ENCODE results near the gene ANKRD13C. TPM values are rescaled to one million over a fixed set of nuclear protein-coding genes. Genes with fewer than 3 reads are reported as not detected.

The ANKRD13C gene
- total and polyA plus RNA-seq, 2 donors (not counting 1 experiment from before 2014, with no cell fraction given), result 19.4 to 30.2 TPM

DNA sequence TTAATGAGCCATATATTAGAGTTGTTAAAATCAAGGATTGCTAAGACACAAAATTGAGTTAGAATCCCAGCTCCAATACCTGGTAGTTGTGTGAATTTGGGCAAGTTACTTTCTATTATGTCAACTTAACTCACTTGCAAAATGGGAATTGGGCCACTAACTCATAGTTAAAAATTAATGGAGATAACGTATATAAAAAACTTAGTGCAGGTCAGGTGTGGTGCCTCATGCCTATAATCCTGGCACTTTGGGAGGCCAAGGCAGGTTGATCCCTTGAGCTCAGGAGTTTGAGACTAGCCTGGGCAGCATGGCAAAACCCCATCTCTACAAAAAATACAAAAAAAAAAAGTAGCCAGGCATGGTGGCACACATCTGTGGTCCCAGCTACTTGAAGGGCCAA, 75.8 kb downstream of the ANKRD13C start:
- TF ChIP-seq EZH2 (IDR thresholded peaks at IDR 0.05; ENCODE audit: low read length, missing control alignments), result no peak
- TF ChIP-seq, protein P1, sequence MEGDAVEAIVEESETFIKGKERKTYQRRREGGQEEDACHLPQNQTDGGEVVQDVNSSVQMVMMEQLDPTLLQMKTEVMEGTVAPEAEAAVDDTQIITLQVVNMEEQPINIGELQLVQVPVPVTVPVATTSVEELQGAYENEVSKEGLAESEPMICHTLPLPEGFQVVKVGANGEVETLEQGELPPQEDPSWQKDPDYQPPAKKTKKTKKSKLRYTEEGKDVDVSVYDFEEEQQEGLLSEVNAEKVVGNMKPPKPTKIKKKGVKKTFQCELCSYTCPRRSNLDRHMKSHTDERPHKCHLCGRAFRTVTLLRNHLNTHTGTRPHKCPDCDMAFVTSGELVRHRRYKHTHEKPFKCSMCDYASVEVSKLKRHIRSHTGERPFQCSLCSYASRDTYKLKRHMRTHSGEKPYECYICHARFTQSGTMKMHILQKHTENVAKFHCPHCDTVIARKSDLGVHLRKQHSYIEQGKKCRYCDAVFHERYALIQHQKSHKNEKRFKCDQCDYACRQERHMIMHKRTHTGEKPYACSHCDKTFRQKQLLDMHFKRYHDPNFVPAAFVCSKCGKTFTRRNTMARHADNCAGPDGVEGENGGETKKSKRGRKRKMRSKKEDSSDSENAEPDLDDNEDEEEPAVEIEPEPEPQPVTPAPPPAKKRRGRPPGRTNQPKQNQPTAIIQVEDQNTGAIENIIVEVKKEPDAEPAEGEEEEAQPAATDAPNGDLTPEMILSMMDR (conservative IDR thresholded peaks at IDR 0.05 in 1 of 2, IDR thresholded peaks at IDR 0.05 in 1 of 2; ENCODE audit: low read depth in 1 of 2, low read length in 2 of 2), result no peak
- H2AFZ ChIP-seq (ENCODE audit: low read length), result no peak overlapping the region
- H3K4me2 ChIP-seq (ENCODE audit: extremely low read depth, insufficient read depth, low read length), result no peak overlapping the region
- no peaks in the 10 kb centered on the region for H4K20me1 ChIP-seq (ENCODE audit: control insufficient read depth, extremely low read depth, insufficient read depth, low read length)
- H3K79me2 ChIP-seq (ENCODE audit: control insufficient read depth, insufficient read depth, low read length), result no peaks in the 10 kb centered on the region
- no peak overlapping the region for H3K9ac ChIP-seq (ENCODE audit: insufficient read depth, low read length)
- no peak overlapping the region for H3K27ac ChIP-seq (ENCODE audit: insufficient read depth, low read length)
- no peak for DNase-seq (ENCODE audit: low read depth in 2 of 2)
- H3K4me1 ChIP-seq (ENCODE audit: control insufficient read depth, extremely low read depth, insufficient read depth, low read length), result no peaks in the 10 kb centered on the region
- no peaks in the 10 kb centered on the region for H3K27me3 ChIP-seq (ENCODE audit: control insufficient read depth, insufficient read depth, low read length)
- H3K9me3 ChIP-seq (ENCODE audit: control insufficient read depth, insufficient read depth, low read depth, low read length), result no peaks in the 10 kb centered on the region
- no peak overlapping the region for H3K4me3 ChIP-seq (replicated peaks in 1 of 4; ENCODE audit: control extremely low read depth in 1 of 4, insufficient read depth in 1 of 4, low read depth in 3 of 4, low read length in 4 of 4)
- peaks cover 1% of the 10 kb centered on the region for H3K36me3 ChIP-seq (ENCODE audit: control insufficient read depth, insufficient read depth, low read length)

DNA sequence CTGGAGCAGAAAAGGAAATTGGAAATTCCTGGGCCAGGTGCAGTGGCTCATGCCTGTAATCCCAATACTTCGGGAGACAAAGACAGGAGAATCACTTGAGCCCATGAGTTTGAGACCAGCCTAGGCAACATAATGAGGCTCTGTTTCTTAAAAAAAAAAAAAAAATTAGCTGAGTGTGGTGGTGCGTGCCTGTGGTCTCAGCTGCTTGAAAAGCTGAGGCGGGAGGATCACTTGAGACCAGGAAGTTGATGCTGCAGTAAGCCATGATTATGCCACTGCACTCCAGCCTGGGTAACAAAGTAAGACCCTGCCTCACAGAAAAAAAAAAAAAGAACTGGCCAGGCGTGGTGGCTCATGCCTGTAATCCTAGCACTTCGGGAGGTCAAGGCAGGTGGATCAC, 76.6 kb downstream of the ANKRD13C start:
- H3K36me3 ChIP-seq (ENCODE audit: control insufficient read depth, insufficient read depth, low read length), result peaks cover 1% of the 10 kb centered on the region
- TF ChIP-seq, protein P1 (conservative IDR thresholded peaks at IDR 0.05 in 1 of 2, IDR thresholded peaks at IDR 0.05 in 1 of 2; ENCODE audit: low read depth in 1 of 2, low read length in 2 of 2), result no peak
- TF ChIP-seq EZH2 (IDR thresholded peaks at IDR 0.05; ENCODE audit: low read length, missing control alignments), result no peak
- H3K4me2 ChIP-seq (ENCODE audit: extremely low read depth, insufficient read depth, low read length), result no peak overlapping the region
- no peaks in the 10 kb centered on the region for H3K27me3 ChIP-seq (ENCODE audit: control insufficient read depth, insufficient read depth, low read length)
- no peak overlapping the region for H3K27ac ChIP-seq (ENCODE audit: insufficient read depth, low read length)
- H4K20me1 ChIP-seq (ENCODE audit: control insufficient read depth, extremely low read depth, insufficient read depth, low read length), result no peaks in the 10 kb centered on the region
- no peak overlapping the region for H3K4me3 ChIP-seq (replicated peaks in 1 of 4; ENCODE audit: control extremely low read depth in 1 of 4, insufficient read depth in 1 of 4, low read depth in 3 of 4, low read length in 4 of 4)
- no peaks in the 10 kb centered on the region for H3K79me2 ChIP-seq (ENCODE audit: control insufficient read depth, insufficient read depth, low read length)
- H3K9me3 ChIP-seq (ENCODE audit: control insufficient read depth, insufficient read depth, low read depth, low read length), result no peaks in the 10 kb centered on the region
- H3K4me1 ChIP-seq (ENCODE audit: control insufficient read depth, extremely low read depth, insufficient read depth, low read length), result no peaks in the 10 kb centered on the region
- no peak overlapping the region for H3K9ac ChIP-seq (ENCODE audit: insufficient read depth, low read length)
- no peak for DNase-seq (ENCODE audit: low read depth in 2 of 2)
- no peak overlapping the region for H2AFZ ChIP-seq (ENCODE audit: low read length)

DNA sequence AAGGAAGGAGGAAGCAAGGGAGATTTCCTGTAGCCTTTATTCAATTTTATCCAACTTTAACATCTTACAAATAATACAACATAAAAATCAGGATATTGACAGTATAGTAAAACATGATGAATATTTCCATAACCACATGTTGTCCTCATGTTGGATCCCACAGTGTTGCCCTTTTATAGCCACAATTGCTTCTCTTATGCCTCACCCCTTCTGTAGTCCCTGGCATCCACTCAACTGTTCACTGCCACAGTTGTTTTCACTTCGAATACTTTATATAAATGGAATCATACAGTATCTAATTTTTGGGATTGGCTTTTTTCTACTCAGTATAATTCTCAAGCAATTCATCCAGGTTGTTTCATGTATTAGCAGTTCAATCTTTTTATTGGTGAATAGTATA, 88.6 kb downstream of the ANKRD13C start:
- Histone ChIP-seq H3K9me3 (ENCODE audit: control insufficient read depth, insufficient read depth, low read depth, low read length) (no peaks in the 10 kb centered on the region), H3K4me3 (replicated peaks in 1 of 4; ENCODE audit: control extremely low read depth in 1 of 4, insufficient read depth in 1 of 4, low read depth in 3 of 4, low read length in 4 of 4) (no peak overlapping the region), H3K27ac (ENCODE audit: insufficient read depth, low read length) (no peak overlapping the region), H4K20me1 (ENCODE audit: control insufficient read depth, extremely low read depth, insufficient read depth, low read length) (peaks cover 2% of the 10 kb centered on the region), H3K4me2 (ENCODE audit: extremely low read depth, insufficient read depth, low read length) (no peak overlapping the region), H3K27me3 (ENCODE audit: control insufficient read depth, insufficient read depth, low read length) (no peaks in the 10 kb centered on the region), H3K9ac (ENCODE audit: insufficient read depth, low read length) (no peak overlapping the region), H2AFZ (ENCODE audit: low read length) (no peak overlapping the region), H3K79me2 (ENCODE audit: control insufficient read depth, insufficient read depth, low read length) (no peaks in the 10 kb centered on the region), H3K4me1 (ENCODE audit: control insufficient read depth, extremely low read depth, insufficient read depth, low read length) (no peaks in the 10 kb centered on the region), H3K36me3 (ENCODE audit: control insufficient read depth, insufficient read depth, low read length) (no peaks in the 10 kb centered on the region)
- no peak for TF ChIP-seq EZH2 (IDR thresholded peaks at IDR 0.05; ENCODE audit: low read length, missing control alignments)
- TF ChIP-seq, protein P1 (conservative IDR thresholded peaks at IDR 0.05 in 1 of 2, IDR thresholded peaks at IDR 0.05 in 1 of 2; ENCODE audit: low read depth in 1 of 2, low read length in 2 of 2), result no peak
- DNase-seq (ENCODE audit: low read depth in 2 of 2), result no peak

All from fibroblast of lung (primary cell).